HepG2 (cell line): ENCODE measurements around the gene TLCD1. TPM values are rescaled to one million over a fixed set of nuclear protein-coding genes. Genes with fewer than 3 reads are reported as not detected.
"Not testable (repeated sequence)": the region's sequence is repeated elsewhere in the genome, so short reads cannot be mapped to it uniquely, and the experiment has no call there.

Source experiments
- ATAC-seq: fragments of 200-7000 bp; cut with Tn5 transposase; 3 replicates; pipeline ENCODE4 v1.9.1; 2020; ENCODE audit warnings: mild to moderate bottlenecking, moderate library complexity
- BruUV-seq: library from RNA; stranded (reverse); fragments of 400-500 nt; replicated peaks from 2 replicates; lab custom pipeline; 2021; lab: Mats Ljungman, UMichigan
- CTCF ChIA-PET: fragments of 300-600 bp; formaldehyde crosslinking; extraction: SDS; loops from one replicate; lab custom pipeline; 2021; ENCODE audit warnings: low total read pairs, inconsistent platforms, low intra/inter-chr PET ratio; lab: Yijun Ruan, JAX
- POLR2A ChIA-PET: fragments of 350-600 bp; sonication (Branson Sonifier 250); formaldehyde crosslinking; loops from one replicate; lab custom pipeline; 2020; ENCODE audit warnings: antibody characterized with exemption, inconsistent platforms; lab: Yijun Ruan, JAX
- DNase-seq: peaks from one replicate; pipeline ENCODE4 v3.0.0-alpha.2; 2015; ENCODE audit warnings: low spot score
- FAIRE-seq: peaks from 3 replicates; lab custom pipeline; 2011; peaks lifted over from hg19 to GRCh38; lab: Jason Lieb, UNC
- H2AFZ ChIP-seq: one replicate; pipeline ENCODE4 v1.6.1; 2011; ENCODE audit warnings: low read length, inconsistent platforms
- H3K27ac ChIP-seq: fragments of 300-600 bp; 3 replicates; pipeline ENCODE4 v1.8.0; 2011; ENCODE audit warnings: mixed run types, mild to moderate bottlenecking, mixed read lengths, low read length, inconsistent platforms; ENCODE audit not compliant: insufficient read depth; ENCODE audit errors: extremely low read length
- H3K27me3 ChIP-seq, 2 experiments: fragments of 200-600 bp in 1 of 2; 2 replicates in 1 of 2; 3 replicates in 1 of 2; pipeline versions ENCODE4 v1.6.0 to v1.8.0; 2011; ENCODE audit warnings: low read length in 2 of 2, mild to moderate bottlenecking in 2 of 2, moderate library complexity in 2 of 2, inconsistent platforms in 1 of 2; ENCODE audit not compliant: insufficient read depth in 2 of 2, control insufficient read depth in 1 of 2
- H3K36me3 ChIP-seq, 2 experiments: fragments of 200-600 bp in 1 of 2; replicated peaks in 1 of 2; 2 replicates in 1 of 2; 3 replicates in 1 of 2; pipeline versions ENCODE4 v1.5.1 to v1.8.0; 2011; ENCODE audit warnings: low read length in 2 of 2, inconsistent platforms in 1 of 2; ENCODE audit not compliant: insufficient read depth in 2 of 2, control insufficient read depth in 1 of 2
- H3K4me1 ChIP-seq: 2 replicates; pipeline ENCODE4 v1.5.1; 2012; ENCODE audit warnings: low read length, inconsistent platforms; ENCODE audit not compliant: insufficient read depth
- H3K4me2 ChIP-seq: 2 replicates; pipeline ENCODE4 v1.6.0; 2011; ENCODE audit warnings: low read depth, low read length, inconsistent platforms
- H3K4me3 ChIP-seq, 3 experiments: fragments of 200-600 bp in 1 of 3; sonication (generic), shearing (Covaris generic) in 1 of 3; replicated peaks in 1 of 3; 2 replicates each; pipeline ENCODE4 v1.5.1; 2011 to 2016; ENCODE audit warnings: low read length in 3 of 3, inconsistent platforms in 2 of 3, low read depth in 2 of 3, mild to moderate bottlenecking in 2 of 3, control low read depth in 1 of 3, mixed read lengths in 1 of 3; ENCODE audit not compliant: insufficient read depth in 1 of 3
- H3K79me2 ChIP-seq: one replicate; pipeline ENCODE4 v1.6.1; 2011; ENCODE audit warnings: low read length, inconsistent platforms; ENCODE audit not compliant: insufficient read depth
- H3K9ac ChIP-seq: 2 replicates; pipeline ENCODE4 v1.6.0; 2011; ENCODE audit warnings: mild to moderate bottlenecking, low read depth, low read length, inconsistent platforms; ENCODE audit not compliant: insufficient read depth
- H3K9me3 ChIP-seq: 2 replicates; pipeline ENCODE4 v1.5.1; 2012; ENCODE audit warnings: mild to moderate bottlenecking, low read length
- H4K20me1 ChIP-seq: 2 replicates; pipeline ENCODE4 v1.6.0; 2011; ENCODE audit warnings: inconsistent platforms, mild to moderate bottlenecking, low read length, moderate library complexity; ENCODE audit not compliant: insufficient read depth
- ELF1 ChIP-seq: sonication (generic); formaldehyde crosslinking; IDR thresholded peaks from 2 replicates; pipeline ENCODE4 v1.4.0; 2020; ENCODE audit warnings: missing genetic modification reagents
- ETV6 ChIP-seq: sonication (generic); formaldehyde crosslinking; conservative IDR thresholded peaks from 2 replicates; pipeline ENCODE4 v1.4.0; 2020; ENCODE audit warnings: missing genetic modification reagents
- KDM1A ChIP-seq: IDR thresholded peaks from 2 replicates; pipeline ENCODE4 v1.6.1; 2016; ENCODE audit warnings: missing compliant biosample characterization
- POLR2AphosphoS2 ChIP-seq: IDR thresholded peaks from 2 replicates; pipeline ENCODE4 v1.6.1; 2011; ENCODE audit warnings: low read depth, low read length, improper control_type of control experiment
- POLR2AphosphoS5 ChIP-seq: IDR thresholded peaks from 2 replicates; pipeline ENCODE4 v1.6.1; 2012; ENCODE audit warnings: low read depth, low read length
- SP4 ChIP-seq: sonication (generic); formaldehyde crosslinking; IDR thresholded peaks from 2 replicates; pipeline ENCODE4 v1.8.1; 2023; ENCODE audit warnings: mild to moderate bottlenecking, missing genetic modification reagents
- ZC3H4 ChIP-seq: sonication (generic); formaldehyde crosslinking; IDR thresholded peaks from 2 replicates; pipeline ENCODE4 v1.4.0; 2020; ENCODE audit warnings: missing genetic modification reagents, borderline replicate concordance
- ZFP90 ChIP-seq: sonication (generic); formaldehyde crosslinking; IDR thresholded peaks from 2 replicates; pipeline ENCODE4 v1.8.0; 2022; ENCODE audit warnings: missing genetic modification reagents, mild to moderate bottlenecking, inconsistent platforms, borderline replicate concordance
- ZNF740 ChIP-seq: sonication (generic); formaldehyde crosslinking; IDR thresholded peaks from 2 replicates; pipeline ENCODE4 v1.4.0; 2020; ENCODE audit warnings: missing genetic modification reagents
- ZNF841 ChIP-seq: sonication (generic); formaldehyde crosslinking; IDR thresholded peaks from 2 replicates; pipeline ENCODE4 v1.8.1; 2023; ENCODE audit warnings: missing genetic modification reagents, borderline replicate concordance
- WGBS: methylation state at CpG from one replicate; pipeline ENCODE4 v1.1.6; 2017; ENCODE audit warnings: low lambda C conversion rate; 5-methylcytosine and 5-hydroxymethylcytosine counted together
- in situ Hi-C: cut with HindIII; loops from 2 replicates; pipeline ENCODE4 v1.10.0; 2017; ENCODE audit warnings: low pct_unique_long_range_greater_than_20kb; ENCODE audit not compliant: extremely low pct_ligation_motif_present
- intact Hi-C: fragments of 100-400 bp; cut with micrococcal nuclease; formaldehyde crosslinking; loops from one replicate; pipeline ENCODE4 v1.10.0; 2022; ENCODE audit not compliant: unreplicated experiment
- polyA plus RNA-seq, 8 experiments: library from polyadenylated mRNA; depleted of rRNA in 3 of 8; stranded (reverse) in 7 of 8; unstranded in 1 of 8; fragments of >200 nt; fragmentation: Illumina TruSeq in 4 of 8; extraction: Trizol in 4 of 8; gene quantifications; 2 replicates each; pipeline versions ENCODE4 v1.2.1 to v1.2.3, GENCODE V29; 2011 to 2016; ENCODE audit warnings: low read depth in 4 of 8, missing spikeins in 1 of 8, mixed read lengths in 1 of 8; ENCODE audit not compliant: insufficient read depth in 1 of 8
- total RNA-seq, 5 experiments: library from RNA; depleted of rRNA; stranded (reverse); fragments of >200 nt; fragmentation: Illumina TruSeq; extraction: Trizol; gene quantifications; 2 replicates each; pipeline ENCODE4 v1.2.3, GENCODE V29; 2016; ENCODE audit warnings: low read depth in 1 of 5

TLCD1 gene
- total and polyA plus RNA-seq, 2 of the 13 experiments (the other 11 are each of a cell fraction or from before 2014, with no cell fraction given) = 14.9 to 19.6 TPM

DNA sequence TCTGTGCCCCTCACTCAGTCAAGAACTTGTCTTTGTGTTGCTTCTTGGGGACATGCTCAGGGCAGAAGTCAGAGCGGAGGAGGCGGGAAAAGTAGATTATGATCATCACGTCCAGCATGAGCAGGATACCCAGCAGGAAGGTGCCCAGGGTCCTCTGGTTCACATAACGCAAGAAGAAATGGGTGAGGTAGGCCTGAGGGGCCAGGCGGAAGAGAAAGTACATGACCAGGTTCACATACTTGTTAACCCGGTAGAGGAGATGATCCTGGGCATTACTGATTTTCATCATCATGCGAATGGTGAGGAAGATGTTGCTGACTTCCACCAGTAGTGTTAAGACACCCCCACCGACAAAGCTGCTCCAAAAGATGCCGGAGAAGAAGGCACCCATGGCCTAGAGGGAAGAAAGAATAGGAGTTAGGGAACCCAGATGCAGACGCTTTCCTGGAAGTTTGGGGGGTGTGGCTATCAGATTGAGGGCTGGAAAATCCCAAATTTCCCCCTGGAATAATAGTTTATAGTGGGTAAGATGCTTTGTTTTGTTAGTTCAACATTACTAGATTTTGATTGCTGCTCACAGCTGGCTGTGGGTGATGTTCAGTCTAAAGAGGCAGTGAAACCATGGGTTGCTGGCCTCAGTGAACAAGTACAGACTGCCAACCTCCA, 1.4 kb downstream of the TLCD1 start (continued):
- TF ChIP-seq ETV6 (CRISPR knock-in tag) = peak; percentile 43; the same call in 1 of the 2 replicates
- TF ChIP-seq KDM1A (CRISPR knock-in tag) = no peak
- TF ChIP-seq ELF1 (CRISPR knock-in tag) = no peak
- 0 out of 2 replicates have a peak, but pooled peaks have one; percentile 9 for TF ChIP-seq ZC3H4 (CRISPR knock-in tag)
- 0 out of 2 replicates have a peak, but pooled peaks have one; percentile 19 for TF ChIP-seq SP4 (CRISPR knock-in tag)
- peak; percentile 0; the same call in 1 of the 2 replicates for TF ChIP-seq ZNF740 (CRISPR knock-in tag)
- peak; percentile 45; the same call in 1 of the 2 replicates for TF ChIP-seq ZNF841 (CRISPR knock-in tag)

- in situ Hi-C loops, ATAC-seq, DNase-seq, H2AFZ ChIP-seq, H3K9me3 ChIP-seq, BruUV-seq, H3K27me3 ChIP-seq, FAIRE-seq, H3K4me3 ChIP-seq: not testable (repeated sequence)
- intact Hi-C loops = loop anchor here (5.0 kb wide), 1 partner anchor 77 kb away; the partner anchor contains the start of gene BLTP2
- WGBS = 92% methylated on average over 4 of the region's 4 CpGs
- H3K4me2 ChIP-seq = peak overlapping the region; percentile 82
- POLR2A ChIA-PET = interaction anchor here (2.0 to 8.7 kb wide), 5 partner anchors 12 to 228 kb away, joined by 9 to 590 read pairs (median 49); partner anchors contain the start of genes BLTP2, PHF12, PROCA1 and SDF2
- 0 out of 2 replicates have a peak, but pooled peaks have one; percentile 6 for TF ChIP-seq POLR2AphosphoS2
- 0 out of 2 replicates have a peak, but pooled peaks have one; percentile 3 for TF ChIP-seq POLR2AphosphoS5
- TF ChIP-seq ZFP90 (CRISPR knock-in tag) = 0 out of 2 replicates have a peak, but pooled peaks have one; percentile 41
- TF ChIP-seq ZC3H4 (CRISPR knock-in tag) = peak; percentile 26; the same call in 1 of the 2 replicates
- TF ChIP-seq ZNF740 (CRISPR knock-in tag) = 0 out of 2 replicates have a peak, but pooled peaks have one; percentile 12
- H4K20me1 ChIP-seq = peaks cover 42% of the 10 kb centered on the region
- 0 out of 2 replicates have a peak overlapping the region, but pooled peaks have one; percentile 9 for H3K9ac ChIP-seq
- peaks cover 55% of the 10 kb centered on the region for H3K4me1 ChIP-seq
- peaks cover 8 to 38% of the 10 kb centered on the region in 2 experiments; a peak in 4 of 5 replicates for H3K36me3 ChIP-seq
- CTCF ChIA-PET = interaction anchor here (1.2 kb wide), 1 partner anchor 26 kb away, joined by 3 read pairs; no protein-coding TSS in a partner anchor
- peak overlapping the region; percentile 30 for H3K27ac ChIP-seq
- H3K79me2 ChIP-seq = peaks cover 40% of the 10 kb centered on the region
Measured at GRCh38 chr17:28723836-28724499, 2.1 kb downstream of the TLCD1 start.
